Measurements from ENCODE around the gene GNA12.

GRCh38 chr7:2886900-2887299 is 42.8 kb upstream of the GNA12 start:
- TF ChIP-seq, protein P1, sequence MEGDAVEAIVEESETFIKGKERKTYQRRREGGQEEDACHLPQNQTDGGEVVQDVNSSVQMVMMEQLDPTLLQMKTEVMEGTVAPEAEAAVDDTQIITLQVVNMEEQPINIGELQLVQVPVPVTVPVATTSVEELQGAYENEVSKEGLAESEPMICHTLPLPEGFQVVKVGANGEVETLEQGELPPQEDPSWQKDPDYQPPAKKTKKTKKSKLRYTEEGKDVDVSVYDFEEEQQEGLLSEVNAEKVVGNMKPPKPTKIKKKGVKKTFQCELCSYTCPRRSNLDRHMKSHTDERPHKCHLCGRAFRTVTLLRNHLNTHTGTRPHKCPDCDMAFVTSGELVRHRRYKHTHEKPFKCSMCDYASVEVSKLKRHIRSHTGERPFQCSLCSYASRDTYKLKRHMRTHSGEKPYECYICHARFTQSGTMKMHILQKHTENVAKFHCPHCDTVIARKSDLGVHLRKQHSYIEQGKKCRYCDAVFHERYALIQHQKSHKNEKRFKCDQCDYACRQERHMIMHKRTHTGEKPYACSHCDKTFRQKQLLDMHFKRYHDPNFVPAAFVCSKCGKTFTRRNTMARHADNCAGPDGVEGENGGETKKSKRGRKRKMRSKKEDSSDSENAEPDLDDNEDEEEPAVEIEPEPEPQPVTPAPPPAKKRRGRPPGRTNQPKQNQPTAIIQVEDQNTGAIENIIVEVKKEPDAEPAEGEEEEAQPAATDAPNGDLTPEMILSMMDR (IDR thresholded peaks at IDR 0.05; ENCODE audit: low read length) = peak; percentile 93
- TF ChIP-seq EZH2 (optimal IDR thresholded peaks at IDR 0.05; ENCODE audit: low read depth, low read length) (no peak), EZH2phosphoT487 (IDR thresholded peaks at IDR 0.05; ENCODE audit: low read length) (no peak)

Data from MM.1S (cell line).